Esophagus squamous epithelium (tissue), 5 donors: ENCODE measurements around the gene PITPNM3. TPM values are rescaled to one million over a fixed set of nuclear protein-coding genes. Genes with fewer than 3 reads are reported as not detected.
A peak's percentile ranks its signal among the peaks of the same experiment; 100 is the strongest.

Source experiments
- DNase-seq: peaks from one replicate; lab custom pipeline; 2025; lab: John Stamatoyannopoulos, UW
- H3K27ac ChIP-seq, 4 donors: fragments of 200-600 bp; sonication (generic); one replicate each; pipeline ENCODE4 v1.5.1; 2016 to 2019; ENCODE audit warnings: mild to moderate bottlenecking in 1 of 4
- H3K27me3 ChIP-seq, 4 donors: fragments of 200-600 bp; sonication (generic); 1 replicate in 3 of 4; 2 replicates in 1 of 4; pipeline versions ENCODE4 v1.5.1 to v1.6.0; 2017 to 2021; ENCODE audit warnings: antibody characterized with exemption in 1 of 4
- H3K36me3 ChIP-seq, 3 donors: fragments of 200-600 bp; sonication (generic); one replicate each; pipeline ENCODE4 v1.5.1; 2016 to 2019
- H3K4me1 ChIP-seq, 3 donors: fragments of 200-600 bp; sonication (generic); one replicate each; pipeline ENCODE4 v1.5.1; 2017 to 2019
- H3K4me3 ChIP-seq, 4 donors: fragments of 200-600 bp; sonication (generic); 1 replicate in 3 of 4; 2 replicates in 1 of 4; pipeline ENCODE4 v1.5.1; 2016 to 2019; ENCODE audit warnings: mild to moderate bottlenecking in 2 of 4, moderate library complexity in 1 of 4
- H3K9me3 ChIP-seq, 3 donors: fragments of 200-600 bp; sonication (generic); one replicate each; pipeline ENCODE4 v1.5.1; 2016 to 2019
- CTCF ChIP-seq, 6 experiments: fragments of 450-650 bp in 4 of 6; fragments of 200-600 bp in 2 of 6; sonication (generic) in 2 of 6; IDR thresholded peaks; one replicate each; pipeline ENCODE4 v1.5.1; 2016 to 2019; ENCODE audit warnings: antibody characterized with exemption in 6 of 6, mild to moderate bottlenecking in 4 of 6, moderate library complexity in 4 of 6
- POLR2A ChIP-seq, 4 donors: fragments of 450-650 bp; IDR thresholded peaks; one replicate each; pipeline ENCODE4 v1.6.1; 2017; ENCODE audit warnings: antibody characterized with exemption in 4 of 4, mild to moderate bottlenecking in 4 of 4, moderate library complexity in 3 of 4
- WGBS, 2 donors: methylation state at CpG; one replicate each; pipeline ENCODE4 v1.1.5; 2018; 5-methylcytosine and 5-hydroxymethylcytosine counted together
- intact Hi-C: fragments of 100-400 bp; cut with DNase I; formaldehyde crosslinking; loops from one replicate; pipeline ENCODE4 v1.15.0; 2022
- total RNA-seq, 4 donors: library from RNA; depleted of rRNA; stranded (reverse); fragments of >200 nt; gene quantifications; one replicate each; pipeline ENCODE4 v1.1.0, GENCODE V29; 2016
- donor health status: DM: yes; HTN: yes; CAD: no.

PITPNM3 gene
- total RNA-seq, 4 donors from 2014 or later = 14.0 to 33.4 (median 21.5) TPM

- Histone ChIP-seq H3K27ac (no peak overlapping the region), H3K27me3 (no peaks in the 10 kb centered on the region), H3K4me3 (no peak overlapping the region), H3K36me3 (peaks cover 0 to 42% (median 0%) of the 10 kb centered on the region in 3 donors), H3K4me1 (peaks cover 7 to 15% (median 12%) of the 10 kb centered on the region in 3 donors), H3K9me3 (no peaks in the 10 kb centered on the region)
- intact Hi-C loops = no loop called here
- WGBS, 2 donors = 96 to 98% methylated on average over 4 of the region's 6 CpGs
- no peak for DNase-seq
- TF ChIP-seq CTCF (IDR thresholded peaks at IDR 0.05) = no peak
- TF ChIP-seq POLR2A (IDR thresholded peaks at IDR 0.05) = no peak
Observed at GRCh38 chr17:6448473-6448872, 107.9 kb downstream of the PITPNM3 start.

- intact Hi-C loops = no loop called here
- 72 to 90% methylated on average over 4 to 9 of the region's 9 CpGs for WGBS, 2 donors
- Histone ChIP-seq H3K4me3 (no peak overlapping the region), H3K27ac (no peak overlapping the region), H3K27me3 (peaks cover 0 to 3% (median 0%) of the 10 kb centered on the region in 4 donors), H3K36me3 (peaks cover 0 to 32% (median 0%) of the 10 kb centered on the region in 3 donors), H3K9me3 (no peaks in the 10 kb centered on the region), H3K4me1 (peaks cover 7 to 20% (median 14%) of the 10 kb centered on the region in 3 donors)
- no peak for DNase-seq
- TF ChIP-seq CTCF (IDR thresholded peaks at IDR 0.05) = no peak
- TF ChIP-seq POLR2A (IDR thresholded peaks at IDR 0.05) = no peak
Observed at GRCh38 chr17:6446516-6447100, 109.7 kb downstream of the PITPNM3 start.

GRCh38 chr17:6444571-6445335, 111.6 kb downstream of the PITPNM3 start:
- Histone ChIP-seq H3K4me1 (peaks cover 7 to 20% (median 14%) of the 10 kb centered on the region in 3 donors), H3K27ac (no peak overlapping the region), H3K9me3 (no peaks in the 10 kb centered on the region), H3K27me3 (peaks cover 0 to 10% (median 1%) of the 10 kb centered on the region in 4 donors), H3K36me3 (peaks cover 0 to 24% (median 0%) of the 10 kb centered on the region in 3 donors), H3K4me3 (peak overlapping the region; percentile 46 to 66 (median 58))
- TF ChIP-seq CTCF (IDR thresholded peaks at IDR 0.05) (no peak), POLR2A (IDR thresholded peaks at IDR 0.05) (no peak)
- DNase-seq = no peak
- intact Hi-C loops = no loop called here
- 32 to 37% methylated on average over 7 to 34 of the region's 36 CpGs for WGBS, 2 donors

GRCh38 chr17:6443692-6444570, 112.4 kb downstream of the PITPNM3 start, which contains the start of gene PIMREG:
TSS of gene PIMREG (plus strand) at chr17:6444455. CDS start at chr17:6445111, 656 bp downstream.
- H3K27ac ChIP-seq = peak within 1 kb of the TSS; percentile 43 to 80 (median 72)

More at GRCh38 chr17:6443692-6444570, 112.4 kb downstream of the PITPNM3 start, which contains the start of gene PIMREG:
- DNase-seq = peak; percentile 67
- 0 to 2% methylated on average over 16 to 27 of the region's 62 CpGs for WGBS, 2 donors
- H3K4me1 ChIP-seq = peaks cover 7 to 20% (median 14%) of the 10 kb centered on the region in 3 donors
- intact Hi-C loops = no loop called here
- H3K4me3 ChIP-seq = peak within 1 kb of the TSS; percentile 46 to 66 (median 58)
- no peaks in the 10 kb centered on the region for H3K9me3 ChIP-seq
- peaks cover 0 to 16% (median 0%) of the 10 kb centered on the region in 3 donors for H3K36me3 ChIP-seq
- peaks cover 0 to 18% (median 1%) of the 10 kb centered on the region in 4 donors for H3K27me3 ChIP-seq
- TF ChIP-seq POLR2A (IDR thresholded peaks at IDR 0.05) (no peak), CTCF (IDR thresholded peaks at IDR 0.05) (no peak)
